ENCODE results near the gene IP6K2. TPM values are rescaled to one million over a fixed set of nuclear protein-coding genes. Genes with fewer than 3 reads are reported as not detected.

Gene IP6K2
- total RNA-seq, 1 donor from 2014 or later = 101 TPM

GRCh38 chr3:48678056-48678455, 39.0 kb downstream of the IP6K2 start:
- no peak for DNase-seq (ENCODE audit: low spot score in 2 of 2)
- intact Hi-C loops (cut with DNase I) = no loop called here
- no peak for TF ChIP-seq CTCF (IDR thresholded peaks at IDR 0.05)
- Histone ChIP-seq H3K27ac (no peak overlapping the region), H3K4me1 (peaks cover 0 to 1% of the 10 kb centered on the region in 2 donors), H3K4me3 (no peak overlapping the region), H3K27me3 (no peaks in the 10 kb centered on the region), H3K9me3 (no peaks in the 10 kb centered on the region), H3K36me3 (peaks cover 52 to 74% of the 10 kb centered on the region in 2 donors)

GRCh38 chr3:48674505-48674904, 42.5 kb downstream of the IP6K2 start:
- Histone ChIP-seq H3K4me3 (no peak overlapping the region), H3K36me3 (peaks cover 34 to 51% of the 10 kb centered on the region in 2 donors), H3K27me3 (no peaks in the 10 kb centered on the region), H3K9me3 (no peaks in the 10 kb centered on the region), H3K4me1 (no peaks in the 10 kb centered on the region), H3K27ac (no peak overlapping the region)
- DNase-seq (ENCODE audit: low spot score in 2 of 2) = no peak
- intact Hi-C loops (cut with DNase I) = no loop called here
- no peak for TF ChIP-seq CTCF (IDR thresholded peaks at IDR 0.05)

- intact Hi-C loops (cut with DNase I) = no loop called here
- Histone ChIP-seq H3K9me3 (no peaks in the 10 kb centered on the region), H3K27ac (no peak overlapping the region), H3K27me3 (no peaks in the 10 kb centered on the region), H3K36me3 (peaks cover 17 to 31% of the 10 kb centered on the region in 2 donors), H3K4me3 (no peak overlapping the region), H3K4me1 (no peaks in the 10 kb centered on the region)
- no peak for TF ChIP-seq CTCF (IDR thresholded peaks at IDR 0.05)
- no peak for DNase-seq (ENCODE audit: low spot score in 2 of 2)
Measured at GRCh38 chr3:48672522-48672921, 44.5 kb downstream of the IP6K2 start.

- Histone ChIP-seq H3K4me3 (no peak overlapping the region), H3K4me1 (peaks cover 6 to 14% of the 10 kb centered on the region in 2 donors), H3K27me3 (no peaks in the 10 kb centered on the region), H3K27ac (peak overlapping the region; percentile 95 to 97), H3K36me3 (peaks cover 0 to 4% of the 10 kb centered on the region in 2 donors), H3K9me3 (no peaks in the 10 kb centered on the region)
- DNase-seq (ENCODE audit: low spot score in 2 of 2) = no peak
- TF ChIP-seq CTCF (IDR thresholded peaks at IDR 0.05) = no peak
- intact Hi-C loops (cut with DNase I) = loop anchor here (1.0 kb wide), 2 partner anchors 20 to 200 kb away; partner anchors contain the start of gene NCKIPSD
Measured at GRCh38 chr3:48664929-48665328, 52.1 kb downstream of the IP6K2 start.

DNA sequence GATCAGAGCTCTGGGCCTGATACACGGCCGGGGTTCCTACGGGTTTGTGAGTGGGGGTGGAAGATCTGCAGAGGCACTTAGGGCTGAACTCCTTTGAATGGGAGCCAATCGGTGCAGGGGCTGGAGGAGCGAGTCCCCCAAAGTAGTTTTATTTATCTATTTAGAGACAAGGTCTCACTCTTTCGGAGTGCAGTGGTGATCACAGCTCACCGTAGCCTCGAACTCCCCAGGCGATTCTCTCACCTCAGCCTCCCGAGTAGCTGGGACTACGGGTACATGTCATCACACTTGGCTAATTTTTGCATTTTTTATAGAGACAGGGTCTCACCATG, 52.7 kb downstream of the IP6K2 start:
- intact Hi-C loops (cut with DNase I) = loop anchor here (1.0 kb wide), 2 partner anchors 21 to 199 kb away; partner anchors contain the start of gene NCKIPSD
- Histone ChIP-seq H3K27ac (peak overlapping the region; percentile 95 to 97), H3K4me3 (peak overlapping the region in 1 of 2 donors; percentile 73), H3K36me3 (peaks cover 0 to 4% of the 10 kb centered on the region in 2 donors), H3K4me1 (peaks cover 6 to 14% of the 10 kb centered on the region in 2 donors), H3K9me3 (no peaks in the 10 kb centered on the region), H3K27me3 (no peaks in the 10 kb centered on the region)
- peak in 1 of 3 experiments; percentile 4 for TF ChIP-seq CTCF (IDR thresholded peaks at IDR 0.05)
- DNase-seq (ENCODE audit: low spot score in 2 of 2) = no peak
